Hepatocyte (in vitro differentiated cells): ENCODE data around the gene DUSP10. TPM values are rescaled to one million over a fixed set of nuclear protein-coding genes. Genes with fewer than 3 reads are reported as not detected.

ENCODE experiments used
- DNase-seq: peaks from one replicate; pipeline ENCODE4 v3.0.0-alpha.2; 2016; ENCODE audit warnings: low spot score
- H2AFZ ChIP-seq: fragments of 200-600 bp; sonication (generic); 2 replicates; pipeline ENCODE4 v1.6.0; 2016; ENCODE audit warnings: antibody characterized with exemption, mild to moderate bottlenecking
- H3K27ac ChIP-seq: fragments of 200-600 bp; sonication (generic); 2 replicates; pipeline ENCODE4 v1.5.1; 2016; ENCODE audit warnings: mild to moderate bottlenecking
- H3K27me3 ChIP-seq: fragments of 200-600 bp; sonication (generic); 2 replicates; pipeline ENCODE4 v1.6.1; 2016
- H3K36me3 ChIP-seq: fragments of 200-600 bp; sonication (generic); replicated peaks from 2 replicates; pipeline ENCODE4 v1.5.1; 2016; ENCODE audit warnings: low read depth; ENCODE audit not compliant: insufficient read depth
- H3K4me1 ChIP-seq: fragments of 200-600 bp; sonication (generic); 2 replicates; pipeline ENCODE4 v1.5.1; 2016; ENCODE audit warnings: mild to moderate bottlenecking, moderate library complexity; ENCODE audit not compliant: insufficient read depth
- H3K4me2 ChIP-seq: fragments of 200-600 bp; sonication (generic); 2 replicates; pipeline ENCODE4 v1.6.0; 2016
- H3K4me3 ChIP-seq: fragments of 200-600 bp; sonication (generic); 2 replicates; pipeline ENCODE4 v1.5.1; 2016; ENCODE audit warnings: mild to moderate bottlenecking
- H3K79me2 ChIP-seq: fragments of 200-600 bp; sonication (generic); 2 replicates; pipeline ENCODE4 v1.6.0; 2017; ENCODE audit warnings: mild to moderate bottlenecking
- H3K9me2 ChIP-seq: fragments of 200-600 bp; sonication (generic); replicated peaks from 2 replicates; pipeline ENCODE4 v1.6.0; 2017; ENCODE audit warnings: mild to moderate bottlenecking; ENCODE audit not compliant: insufficient read depth
- H3K9me3 ChIP-seq: fragments of 200-600 bp; sonication (generic); 2 replicates; pipeline ENCODE4 v1.5.1; 2016; ENCODE audit warnings: low read depth, mild to moderate bottlenecking
- H4K20me1 ChIP-seq: fragments of 200-600 bp; sonication (generic); 2 replicates; pipeline ENCODE4 v1.6.0; 2016; ENCODE audit warnings: mild to moderate bottlenecking; ENCODE audit not compliant: insufficient read depth, poor library complexity, severe bottlenecking
- EZH2 ChIP-seq: fragments of 200-600 bp; sonication (generic); IDR thresholded peaks from 2 replicates; pipeline ENCODE4 v1.6.1; 2016; ENCODE audit warnings: antibody characterized with exemption, mild to moderate bottlenecking, borderline replicate concordance
- EZH2phosphoT487 ChIP-seq: fragments of 200-600 bp; sonication (generic); IDR thresholded peaks from one replicate; pipeline ENCODE4 v1.6.1; 2018; ENCODE audit warnings: antibody characterized with exemption, mild to moderate bottlenecking, low read depth, moderate library complexity; ENCODE audit not compliant: unreplicated experiment, severe bottlenecking
- WGBS: methylation state at CpG from one replicate; pipeline ENCODE4 v1.1.6; 2016; ENCODE audit warnings: low lambda C conversion rate; ENCODE audit errors: missing lambda C conversion rate; 5-methylcytosine and 5-hydroxymethylcytosine counted together
- polyA plus RNA-seq: library from polyadenylated mRNA; unstranded; fragments of >200 nt; fragmentation: Nextera tagmentation; extraction: Ambion mirVana; gene quantifications from 2 replicates; pipeline ENCODE4 v1.2.1, GENCODE V29; 2016
- total RNA-seq: library from RNA; depleted of rRNA; stranded (reverse); fragments of >200 nt; gene quantifications from 2 replicates; pipeline ENCODE4 v1.2.3, GENCODE V29; 2014
- TF ChIP-seq, protein P1 (sequence below): fragments of 200-600 bp; sonication (generic); IDR thresholded peaks from 2 replicates; pipeline ENCODE4 v1.5.1; 2016; ENCODE audit warnings: antibody characterized with exemption, mild to moderate bottlenecking; ENCODE audit not compliant: poor library complexity

Gene DUSP10
- total and polyA plus RNA-seq, 2 experiments from 2014 or later, result 13.1 to 17.6 TPM

GRCh38 chr1:221698579-221699349 is 43.1 kb downstream of the DUSP10 start:
- 93% methylated on average over 4 of the region's 4 CpGs for WGBS
- Histone ChIP-seq H3K4me2 (no peak overlapping the region), H3K27ac (no peak overlapping the region), H3K36me3 (no peaks in the 10 kb centered on the region), H3K79me2 (no peaks in the 10 kb centered on the region), H4K20me1 (no peaks in the 10 kb centered on the region), H3K9me3 (no peaks in the 10 kb centered on the region), H3K27me3 (no peaks in the 10 kb centered on the region), H3K9me2 (no peaks in the 10 kb centered on the region), H2AFZ (no peak overlapping the region), H3K4me1 (peaks cover 3% of the 10 kb centered on the region), H3K4me3 (no peak overlapping the region)
- no peak for TF ChIP-seq EZH2phosphoT487
- TF ChIP-seq, protein P1, sequence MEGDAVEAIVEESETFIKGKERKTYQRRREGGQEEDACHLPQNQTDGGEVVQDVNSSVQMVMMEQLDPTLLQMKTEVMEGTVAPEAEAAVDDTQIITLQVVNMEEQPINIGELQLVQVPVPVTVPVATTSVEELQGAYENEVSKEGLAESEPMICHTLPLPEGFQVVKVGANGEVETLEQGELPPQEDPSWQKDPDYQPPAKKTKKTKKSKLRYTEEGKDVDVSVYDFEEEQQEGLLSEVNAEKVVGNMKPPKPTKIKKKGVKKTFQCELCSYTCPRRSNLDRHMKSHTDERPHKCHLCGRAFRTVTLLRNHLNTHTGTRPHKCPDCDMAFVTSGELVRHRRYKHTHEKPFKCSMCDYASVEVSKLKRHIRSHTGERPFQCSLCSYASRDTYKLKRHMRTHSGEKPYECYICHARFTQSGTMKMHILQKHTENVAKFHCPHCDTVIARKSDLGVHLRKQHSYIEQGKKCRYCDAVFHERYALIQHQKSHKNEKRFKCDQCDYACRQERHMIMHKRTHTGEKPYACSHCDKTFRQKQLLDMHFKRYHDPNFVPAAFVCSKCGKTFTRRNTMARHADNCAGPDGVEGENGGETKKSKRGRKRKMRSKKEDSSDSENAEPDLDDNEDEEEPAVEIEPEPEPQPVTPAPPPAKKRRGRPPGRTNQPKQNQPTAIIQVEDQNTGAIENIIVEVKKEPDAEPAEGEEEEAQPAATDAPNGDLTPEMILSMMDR, result no peak
- TF ChIP-seq EZH2, result no peak
- no peak for DNase-seq

DNA sequence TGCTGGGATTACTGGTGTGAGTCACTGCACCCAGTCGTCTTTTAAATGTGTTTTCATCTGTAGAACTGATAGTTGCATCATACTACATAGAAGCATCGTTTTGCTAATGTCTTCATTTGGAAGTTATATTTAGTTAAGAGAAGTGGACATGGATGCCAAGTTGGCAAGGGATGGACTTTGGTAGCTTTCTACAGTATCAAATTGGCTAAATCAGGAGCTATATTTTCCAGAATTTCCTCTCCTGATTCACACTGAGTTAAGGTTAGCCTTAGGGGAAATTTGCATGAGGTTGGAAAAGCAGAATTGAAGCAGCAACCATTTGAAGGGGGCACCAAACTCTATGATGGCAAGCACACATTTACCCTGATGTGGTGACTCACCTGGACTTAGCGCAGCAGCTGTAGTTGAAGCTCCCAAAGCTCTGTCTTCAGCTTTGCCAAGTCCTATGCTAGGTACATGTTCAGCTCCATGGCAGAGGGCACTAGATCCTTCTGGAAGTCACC is 43.9 kb downstream of the DUSP10 start:
- Histone ChIP-seq H3K4me1 (peaks cover 3% of the 10 kb centered on the region), H2AFZ (no peak overlapping the region), H3K27ac (no peak overlapping the region), H3K4me3 (no peak overlapping the region), H3K79me2 (no peaks in the 10 kb centered on the region), H3K36me3 (no peaks in the 10 kb centered on the region), H3K4me2 (no peak overlapping the region), H4K20me1 (no peaks in the 10 kb centered on the region), H3K9me3 (no peaks in the 10 kb centered on the region), H3K27me3 (no peaks in the 10 kb centered on the region), H3K9me2 (no peaks in the 10 kb centered on the region)
- WGBS, result 79% methylated on average over 3 of the region's 3 CpGs
- no peak for DNase-seq
- TF ChIP-seq EZH2 (no peak), EZH2phosphoT487 (no peak)
- TF ChIP-seq, protein P1, result no peak

- Histone ChIP-seq H3K4me3 (no peak overlapping the region), H2AFZ (no peak overlapping the region), H3K9me3 (no peaks in the 10 kb centered on the region), H3K4me1 (peaks cover 3% of the 10 kb centered on the region), H3K36me3 (no peaks in the 10 kb centered on the region), H3K27ac (no peak overlapping the region), H4K20me1 (no peaks in the 10 kb centered on the region), H3K27me3 (no peaks in the 10 kb centered on the region), H3K79me2 (no peaks in the 10 kb centered on the region), H3K9me2 (no peaks in the 10 kb centered on the region), H3K4me2 (no peak overlapping the region)
- 91% methylated on average over 3 of the region's 3 CpGs for WGBS
- TF ChIP-seq EZH2phosphoT487 (no peak), EZH2 (no peak)
- TF ChIP-seq, protein P1, result no peak
- no peak for DNase-seq
Measured at GRCh38 chr1:221696718-221697461, 45.0 kb downstream of the DUSP10 start.
